CD4-positive, alpha-beta T cell treated with Interleukin-1 beta for 1 hour (primary cell): ENCODE results near the gene CNOT3.

Source experiments
- DNase-seq, 2 donors: peaks; one replicate each; pipeline ENCODE4 v3.0.0-alpha.2; 2020 to 2022

CNOT3 gene

DNA sequence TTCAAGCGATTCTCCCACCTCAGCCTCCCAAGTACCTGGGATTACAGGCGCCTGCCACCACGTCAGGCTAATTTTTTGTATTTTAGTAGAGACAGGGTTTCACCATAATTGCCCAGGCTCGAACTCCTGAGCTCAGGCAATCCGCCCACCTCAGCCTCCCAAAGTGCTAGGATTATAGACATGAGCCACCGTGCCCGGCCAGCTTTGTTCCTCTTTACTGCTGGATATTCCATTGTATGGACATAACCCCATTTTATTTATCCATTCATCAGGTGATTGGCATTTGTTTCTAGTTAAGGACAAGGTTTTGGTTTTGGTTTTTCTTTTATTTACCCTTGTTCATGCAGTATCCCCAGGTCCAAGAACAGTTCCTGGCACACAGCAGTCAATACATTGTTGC, 59.0 kb downstream of the CNOT3 start:
- no peak for DNase-seq

DNA sequence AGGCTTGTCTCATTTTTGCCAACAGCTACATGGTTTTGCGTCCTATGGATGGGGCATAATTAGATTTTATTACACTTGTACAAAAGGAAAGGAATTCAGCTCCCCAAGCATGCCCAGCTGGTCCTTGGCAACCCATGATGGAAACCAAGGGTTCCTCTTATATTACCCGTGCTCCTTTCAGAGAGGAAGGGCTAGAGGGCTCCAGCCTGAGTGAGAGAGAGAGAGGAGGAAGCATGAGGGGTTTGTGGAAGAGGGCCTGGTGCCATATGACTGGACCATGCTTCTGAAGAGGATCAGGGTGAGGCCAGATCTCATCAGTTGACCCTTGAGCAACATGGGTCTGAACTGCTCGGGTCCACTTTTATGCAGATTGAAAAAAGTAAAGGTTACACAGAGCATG, 59.6 kb downstream of the CNOT3 start:
- DNase-seq: no peak

GRCh38 chr19:54199401-54199800, 61.8 kb downstream of the CNOT3 start:
- DNase-seq: no peak

DNA sequence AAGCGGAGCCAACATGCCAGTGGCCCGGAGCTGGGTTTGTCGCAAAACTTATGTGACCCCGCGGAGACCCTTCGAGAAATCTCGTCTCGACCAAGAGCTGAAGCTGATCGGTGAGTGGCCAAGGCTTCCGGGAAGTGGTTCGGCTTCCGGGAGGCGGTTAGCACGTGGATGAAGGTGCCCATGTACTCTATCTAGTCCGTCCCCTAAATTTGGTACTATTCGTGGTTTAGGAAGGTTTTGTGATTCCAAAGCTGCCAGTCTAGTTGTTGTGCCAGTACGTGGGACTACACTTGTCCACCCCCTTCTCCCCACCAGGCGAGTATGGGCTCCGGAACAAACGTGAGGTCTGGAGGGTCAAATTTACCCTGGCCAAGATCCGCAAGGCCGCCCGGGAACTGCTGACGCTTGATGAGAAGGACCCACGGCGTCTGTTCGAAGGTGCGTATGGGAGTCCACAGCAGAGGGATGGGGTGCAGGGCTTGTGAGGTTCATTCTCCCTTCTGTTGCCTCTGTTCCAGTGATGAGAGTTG, 63.7 kb downstream of the CNOT3 start:
- no peak for DNase-seq

DNA sequence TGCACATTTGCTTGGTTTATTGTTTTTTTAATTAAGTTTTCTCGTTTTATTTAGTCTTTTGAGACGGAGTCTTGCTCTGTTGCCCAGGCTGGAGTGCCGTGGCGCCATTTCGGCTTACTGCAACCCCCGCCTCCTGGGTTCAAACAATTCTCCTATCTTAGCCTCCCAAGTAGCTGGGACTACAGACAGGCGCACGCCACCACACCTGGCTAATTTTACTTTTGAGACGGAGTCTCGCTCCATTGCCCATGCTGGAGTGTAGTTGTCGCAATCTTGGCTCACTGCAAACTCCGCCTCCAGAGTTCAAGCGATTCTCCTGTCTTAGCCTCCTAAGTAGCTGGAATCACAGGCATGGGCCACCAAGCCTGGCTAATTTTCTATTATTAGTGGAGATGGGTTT, 64.4 kb downstream of the CNOT3 start:
- no peak for DNase-seq

GRCh38 chr19:54203151-54203611, 65.6 kb downstream of the CNOT3 start:
- no peak for DNase-seq

- no peak for DNase-seq
These were observed 67.4 kb downstream of the CNOT3 start for GRCh38 chr19:54204767-54205468.
